Measurements from ENCODE around the gene MYO5C. TPM values are rescaled to one million over a fixed set of nuclear protein-coding genes. Genes with fewer than 3 reads are reported as not detected.

The MYO5C gene
- total RNA-seq, 1 experiment from 2014 or later = 28.2 TPM

- H3K4me1 ChIP-seq (ENCODE audit: control insufficient read depth, insufficient read depth, low read length) = peaks cover 4% of the 10 kb centered on the region; the same call in 1 of the 2 replicates
- ATAC-seq (no peak), DNase-seq (ENCODE audit: low read depth, low spot score) (no peak)
- no peaks in the 10 kb centered on the region for H3K27me3 ChIP-seq (ENCODE audit: control insufficient read depth, insufficient read depth, low read length)
- CTCF ChIA-PET = no interaction called here
- POLR2A ChIA-PET = no interaction called here
- H3K36me3 ChIP-seq (ENCODE audit: control insufficient read depth, insufficient read depth, low read length) = no peaks in the 10 kb centered on the region
- in situ Hi-C loops (cut with HindIII; ENCODE audit: low pct_unique_long_range_greater_than_20kb, low sequenced_read_pairs) (no loop called here), intact Hi-C loops (cut with micrococcal nuclease; ENCODE audit: unreplicated experiment) (no loop called here)
- no peaks in the 10 kb centered on the region for H3K9me3 ChIP-seq (ENCODE audit: control insufficient read depth, insufficient read depth, low read depth, low read length)
- H3K27ac ChIP-seq (ENCODE audit: low read length) = no peak overlapping the region
- BruUV-seq (replicated peaks) = no TSS peak
- TF ChIP-seq POLR2AphosphoS5 (IDR thresholded peaks at IDR 0.05; ENCODE audit: low read depth, low read length) (no peak), SIN3A (IDR thresholded peaks at IDR 0.05; ENCODE audit: borderline replicate concordance, insufficient read depth, low read depth, low read length) (no peak), TCF7L2 (IDR thresholded peaks at IDR 0.05; ENCODE audit: low read depth, low read length) (no peak), REST (IDR thresholded peaks at IDR 0.05; ENCODE audit: insufficient read depth in 1 of 2, low read depth in 2 of 2, low read length in 1 of 2) (no peak), CTCF (IDR thresholded peaks at IDR 0.05) (no peak)
- H3K4me3 ChIP-seq (ENCODE audit: low read depth in 2 of 2, low read length in 2 of 2) = no peak overlapping the region
Measured at GRCh38 chr15:52277575-52277974, 18.0 kb downstream of the MYO5C start.

- CTCF ChIA-PET = no interaction called here
- H3K4me1 ChIP-seq (ENCODE audit: control insufficient read depth, insufficient read depth, low read length) = peaks cover 4% of the 10 kb centered on the region; the same call in 1 of the 2 replicates
- intact Hi-C loops (cut with micrococcal nuclease; ENCODE audit: unreplicated experiment) = no loop called here
- POLR2A ChIA-PET = no interaction called here
- no peak overlapping the region for H3K4me3 ChIP-seq (ENCODE audit: low read depth in 2 of 2, low read length in 2 of 2)
- TF ChIP-seq REST (IDR thresholded peaks at IDR 0.05; ENCODE audit: insufficient read depth in 1 of 2, low read depth in 2 of 2, low read length in 1 of 2) = no peak
- no peak for TF ChIP-seq POLR2AphosphoS5 (IDR thresholded peaks at IDR 0.05; ENCODE audit: low read depth, low read length)
- H3K9me3 ChIP-seq (ENCODE audit: control insufficient read depth, insufficient read depth, low read depth, low read length) = no peaks in the 10 kb centered on the region
- DNase-seq (ENCODE audit: low read depth, low spot score) = no peak
- no peaks in the 10 kb centered on the region for H3K27me3 ChIP-seq (ENCODE audit: control insufficient read depth, insufficient read depth, low read length)
- H3K36me3 ChIP-seq (ENCODE audit: control insufficient read depth, insufficient read depth, low read length) = peaks cover 7% of the 10 kb centered on the region
- no TSS peak for BruUV-seq (replicated peaks)
- in situ Hi-C loops (cut with HindIII; ENCODE audit: low pct_unique_long_range_greater_than_20kb, low sequenced_read_pairs) = no loop called here
- no peak overlapping the region for H3K27ac ChIP-seq (ENCODE audit: low read length)
- ATAC-seq = no peak
Measured at GRCh38 chr15:52276256-52276770, 19.3 kb downstream of the MYO5C start.

All from Panc1 (cell line).